K562 (cell line): Measurements from ENCODE around the gene IGF2. TPM values are rescaled to one million over a fixed set of nuclear protein-coding genes. Genes with fewer than 3 reads are reported as not detected.

Experiments
- ATAC-seq: fragments of 200-7000 bp; cut with Tn5 transposase; 3 replicates; pipeline ENCODE4 v1.9.1; 2020; ENCODE audit warnings: moderate library complexity
- BruUV-seq: library from RNA; stranded (reverse); fragments of 400-500 nt; replicated peaks from 2 replicates; lab custom pipeline; 2021; lab: Mats Ljungman, UMichigan
- CTCF ChIA-PET: fragments of 300-600 bp; formaldehyde crosslinking; extraction: SDS; loops from one replicate; lab custom pipeline; 2021; ENCODE audit warnings: low intra/inter-chr PET ratio; lab: Yijun Ruan, JAX
- POLR2A ChIA-PET: fragments of 300-600, 350-650 bp; sonication (Branson Sonifier 250); formaldehyde crosslinking; extraction: SDS; loops from one replicate; lab custom pipeline; 2021; ENCODE audit warnings: antibody characterized with exemption, inconsistent platforms; lab: Yijun Ruan, JAX
- DNase-seq, 4 experiments: peaks; one replicate each; pipeline versions ENCODE4 v3.0.0 to v3.0.0-alpha.2; 2011 to 2018; ENCODE audit warnings: low spot score in 3 of 4, mixed read lengths in 3 of 4; ENCODE audit errors: extremely low read depth in 1 of 4
- FAIRE-seq: peaks from 2 replicates; lab custom pipeline; 2011; peaks lifted over from hg19 to GRCh38; lab: Jason Lieb, UNC
- H2AFZ ChIP-seq: 2 replicates; pipeline ENCODE4 v1.6.0; 2011; ENCODE audit warnings: low read depth, low read length, control low read depth, inconsistent platforms
- H3K27ac ChIP-seq: fragments of 200-600 bp; 3 replicates; pipeline ENCODE4 v1.8.0; 2011; ENCODE audit warnings: low read depth, mild to moderate bottlenecking, control low read depth, inconsistent platforms, low read length, moderate library complexity, mixed read lengths; ENCODE audit errors: extremely low read depth
- H3K27me3 ChIP-seq, 2 experiments: fragments of 300-600 bp in 1 of 2; 2 replicates in 1 of 2; 3 replicates in 1 of 2; pipeline versions ENCODE4 v1.6.0 to v1.8.0; 2011; ENCODE audit warnings: inconsistent platforms in 2 of 2, low read length in 2 of 2, mild to moderate bottlenecking in 1 of 2, mixed read lengths in 1 of 2, moderate library complexity in 1 of 2; ENCODE audit not compliant: control insufficient read depth in 2 of 2, insufficient read depth in 2 of 2
- H3K36me3 ChIP-seq: fragments of 300-600 bp; 3 replicates; pipeline ENCODE4 v1.8.0; 2011; ENCODE audit warnings: mild to moderate bottlenecking, low read length, inconsistent platforms; ENCODE audit not compliant: control insufficient read depth, insufficient read depth
- H3K4me1 ChIP-seq, 2 experiments: fragments of 200-600 bp in 1 of 2; replicated peaks in 1 of 2; 2 replicates in 1 of 2; 3 replicates in 1 of 2; pipeline versions ENCODE4 v1.5.1 to v1.8.0; 2011; ENCODE audit warnings: inconsistent platforms in 2 of 2, low read length in 2 of 2, mild to moderate bottlenecking in 1 of 2, mixed read lengths in 1 of 2, moderate library complexity in 1 of 2; ENCODE audit not compliant: control insufficient read depth in 2 of 2, insufficient read depth in 2 of 2
- H3K4me2 ChIP-seq: 2 replicates; pipeline ENCODE4 v1.6.1; 2011; ENCODE audit warnings: low read length, control low read depth, inconsistent platforms, mixed read lengths; ENCODE audit not compliant: insufficient read depth
- H3K4me3 ChIP-seq: fragments of 200-600 bp; sonication (generic), shearing (Covaris generic); 2 replicates; pipeline ENCODE4 v1.5.1; 2016; ENCODE audit warnings: control low read depth, inconsistent platforms
- H3K79me2 ChIP-seq: fragments of 200-600 bp; 3 replicates; pipeline ENCODE4 v1.8.0; 2011; ENCODE audit warnings: low read length, inconsistent platforms; ENCODE audit not compliant: control insufficient read depth, insufficient read depth
- H3K9ac ChIP-seq, 2 experiments: 2 replicates each; pipeline versions ENCODE4 v1.6.0 to v1.6.1; 2011; ENCODE audit warnings: low read depth in 2 of 2, low read length in 2 of 2, control low read depth in 1 of 2, inconsistent platforms in 1 of 2, mild to moderate bottlenecking in 1 of 2, mixed read lengths in 1 of 2; ENCODE audit not compliant: insufficient read depth in 1 of 2
- H3K9me1 ChIP-seq: one replicate; pipeline ENCODE4 v1.6.0; 2011; ENCODE audit warnings: inconsistent platforms, mild to moderate bottlenecking, low read length, moderate library complexity; ENCODE audit not compliant: control insufficient read depth, insufficient read depth
- H3K9me3 ChIP-seq: replicated peaks from 2 replicates; pipeline ENCODE4 v1.5.1; 2011; ENCODE audit warnings: low read depth, low read length, inconsistent platforms; ENCODE audit not compliant: control insufficient read depth, insufficient read depth
- H4K20me1 ChIP-seq: replicated peaks from 2 replicates; pipeline ENCODE4 v1.6.1; 2011; ENCODE audit warnings: low read length, inconsistent platforms, mixed read lengths; ENCODE audit not compliant: control insufficient read depth, insufficient read depth
- CEBPG ChIP-seq, 3 experiments: fragments of 200-800 bp in 1 of 3; sonication (Bioruptor generic) in 1 of 3; sonication (generic) in 1 of 3; formaldehyde crosslinking in 1 of 3; IDR thresholded peaks in 2 of 3; conservative IDR thresholded peaks in 1 of 3; 2 replicates each; pipeline versions ENCODE4 v1.6.1 to v1.8.0; 2016 to 2022; ENCODE audit warnings: missing compliant biosample characterization in 2 of 3, missing genetic modification characterization in 2 of 3, mild to moderate bottlenecking in 1 of 3, missing genetic modification reagents in 1 of 3
- ETS1 ChIP-seq: conservative IDR thresholded peaks from 2 replicates; pipeline ENCODE4 v1.6.1; 2011; ENCODE audit warnings: low read depth, mild to moderate bottlenecking, low read length; ENCODE audit not compliant: control insufficient read depth
- FUS ChIP-seq: fragments of 200-400 bp; formaldehyde crosslinking; optimal IDR thresholded peaks from 2 replicates; pipeline ENCODE3; 2017; ENCODE audit warnings: low read depth, low read length
- HSF4 ChIP-seq: fragments of 250-450 bp; sonication (Bioruptor Pico); IDR thresholded peaks from 2 replicates; pipeline ENCODE4 v2.1.2; 2022; ENCODE audit warnings: mild to moderate bottlenecking, moderate library complexity, borderline replicate concordance
- MAFK ChIP-seq: IDR thresholded peaks from 2 replicates; pipeline ENCODE4 v1.6.1; 2011; ENCODE audit warnings: low read length, improper control_type of control experiment
- NR2C1 ChIP-seq, 2 experiments: fragments of 450-650 bp; IDR thresholded peaks; 2 replicates each; pipeline ENCODE4 v1.6.1; 2017; ENCODE audit warnings: mild to moderate bottlenecking in 2 of 2, antibody characterized with exemption in 1 of 2, inconsistent platforms in 1 of 2, missing compliant biosample characterization in 1 of 2, missing genetic modification characterization in 1 of 2
- NR3C1 ChIP-seq: sonication (generic); formaldehyde crosslinking; IDR thresholded peaks from 2 replicates; pipeline ENCODE4 v1.8.1; 2022; ENCODE audit warnings: missing genetic modification reagents
- PCBP2 ChIP-seq: fragments of 200-400 bp; formaldehyde crosslinking; IDR thresholded peaks from 2 replicates; pipeline ENCODE4 v1.6.1; 2018; ENCODE audit warnings: low read length, low read depth, mild to moderate bottlenecking, moderate library complexity; ENCODE audit not compliant: poor library complexity, severe bottlenecking
- PURB ChIP-seq: sonication (generic); formaldehyde crosslinking; IDR thresholded peaks from 2 replicates; pipeline ENCODE4 v1.9.0; 2021; ENCODE audit warnings: low read depth, mild to moderate bottlenecking, missing genetic modification reagents
- ZC3H4 ChIP-seq: sonication (generic); formaldehyde crosslinking; IDR thresholded peaks from 2 replicates; pipeline ENCODE4 v1.9.0; 2021; ENCODE audit warnings: missing genetic modification reagents, borderline replicate concordance
- ZFP1 ChIP-seq: fragments of 450-650 bp; formaldehyde crosslinking; IDR thresholded peaks from 2 replicates; pipeline ENCODE4 v1.4.0; 2020; ENCODE audit warnings: mild to moderate bottlenecking, mixed read lengths
- ZNF280A ChIP-seq: fragments of 450-650 bp; IDR thresholded peaks from 2 replicates; pipeline ENCODE4 v1.6.1; 2018; ENCODE audit warnings: mild to moderate bottlenecking, low read depth; ENCODE audit not compliant: partially characterized antibody
- WGBS: fragments of 100-300 bp; shearing (Covaris generic); methylation state at CpG from one replicate; pipeline ENCODE4 v1.1.6; 2016; ENCODE audit warnings: low coverage, mixed read lengths; ENCODE audit not compliant: insufficient coverage; ENCODE audit errors: missing lambda C conversion rate; 5-methylcytosine and 5-hydroxymethylcytosine counted together
- in situ Hi-C: fragments of 300-500 bp; cut with MboI; formaldehyde crosslinking; loops from 4 replicates; pipeline ENCODE4 v1.15.0; 2018; ENCODE audit warnings: inconsistent platforms, mixed read lengths
- intact Hi-C: fragments of 100-400 bp; cut with micrococcal nuclease; formaldehyde crosslinking; loops from 2 replicates; pipeline ENCODE4 v1.14.2; 2022
- polyA plus RNA-seq, 8 experiments: library from polyadenylated mRNA; depleted of rRNA in 4 of 8; stranded (reverse) in 5 of 8; unstranded in 3 of 8; fragments of >200 nt; fragmentation: Nextera tagmentation in 2 of 8; fragmentation: Illumina TruSeq in 1 of 8; extraction: Ambion mirVana in 2 of 8; extraction: Trizol in 1 of 8; gene quantifications; 2 replicates each; pipeline versions ENCODE4 v1.2.1 to v1.2.3, GENCODE V29; 2011 to 2014; ENCODE audit warnings: inconsistent platforms in 1 of 8, missing spikeins in 1 of 8
- total RNA-seq, 7 experiments: library from RNA; depleted of rRNA in 6 of 7; stranded (reverse); fragments of >200 nt in 6 of 7; fragmentation: Illumina TruSeq in 2 of 7; extraction: Trizol in 2 of 7; gene quantifications; 2 replicates each; pipeline versions ENCODE4 v1.2.1 to v1.2.3, GENCODE V29; 2011 to 2021; ENCODE audit warnings: low replicate concordance in 1 of 7

IGF2 gene
- total and polyA plus RNA-seq, 9 of the 15 experiments (the other 6 are each of a cell fraction or from before 2014, with no cell fraction given), result 0.16 TPM; not detected in 8

- H3K9ac ChIP-seq, result no peak overlapping the region
- H3K27ac ChIP-seq, result no peak overlapping the region
- H3K4me2 ChIP-seq, result no peak overlapping the region
- no peaks in the 10 kb centered on the region for H3K9me1 ChIP-seq
- peaks cover 3% of the 10 kb centered on the region; the same call in 1 of the 2 replicates for H4K20me1 ChIP-seq
- POLR2A ChIA-PET, result no interaction called here
- no peaks in the 10 kb centered on the region for H3K9me3 ChIP-seq
- H2AFZ ChIP-seq, result no peak overlapping the region
- H3K79me2 ChIP-seq, result no peaks in the 10 kb centered on the region
- no peak for TF ChIP-seq ZFP1
- no peak for TF ChIP-seq ZC3H4 (CRISPR knock-in tag)
- no peak for TF ChIP-seq FUS
- no peak for TF ChIP-seq NR3C1
- no TSS peak for BruUV-seq
- FAIRE-seq, result no peak
- H3K27me3 ChIP-seq, result peaks cover 6 to 47% of the 10 kb centered on the region in 2 experiments; a peak in 4 of 5 replicates
- no peak for DNase-seq
- WGBS, result 0% methylated on average over 1 of the region's 1 CpG
- in situ Hi-C loops (no loop called here), intact Hi-C loops (no loop called here)
- CTCF ChIA-PET, result no interaction called here
- H3K36me3 ChIP-seq, result no peaks in the 10 kb centered on the region
- peaks cover 0 to 11% of the 10 kb centered on the region in 2 experiments; a peak in 1 of 5 replicates for H3K4me1 ChIP-seq
- H3K4me3 ChIP-seq, result no peak overlapping the region
- ATAC-seq, result no peak
Observed at GRCh38 chr11:2106583-2107209, 32.5 kb downstream of the IGF2 start.

GRCh38 chr11:2105511-2105910 is 33.7 kb downstream of the IGF2 start:
- Histone ChIP-seq H3K4me1 (peaks cover 0 to 15% of the 10 kb centered on the region in 2 experiments; a peak in 1 of 5 replicates), H3K9ac (no peak overlapping the region), H3K27me3 (peaks cover 2 to 39% of the 10 kb centered on the region in 2 experiments; a peak in 4 of 5 replicates), H3K4me3 (no peak overlapping the region), H2AFZ (no peak overlapping the region), H3K9me1 (no peaks in the 10 kb centered on the region), H3K4me2 (no peak overlapping the region), H4K20me1 (0 out of 2 replicates have a peak, but pooled peaks cover 3% of the 10 kb centered on the region), H3K9me3 (no peaks in the 10 kb centered on the region), H3K36me3 (no peaks in the 10 kb centered on the region), H3K79me2 (no peaks in the 10 kb centered on the region), H3K27ac (no peak overlapping the region)
- ChIA-PET POLR2A (interaction anchor here (0.5 to 0.7 kb wide), 2 partner anchors 81 to 477 kb away, joined by 3 read pairs; no protein-coding TSS in a partner anchor), CTCF (no interaction called here)
- DNase-seq, result no peak
- no TSS peak for BruUV-seq
- in situ Hi-C loops, result no loop called here
- intact Hi-C loops, result no loop called here
- no peak for ATAC-seq
- 0% methylated on average over 7 of the region's 7 CpGs for WGBS
- FAIRE-seq, result no peak
- TF ChIP-seq PCBP2 (no peak), PURB (no peak), HSF4 (CRISPR knock-in tag) (no peak), CEBPG (CRISPR knock-in tag; IDR thresholded peaks at IDR 0.05) (no peak), CEBPG (tag; conservative IDR thresholded peaks at IDR 0.05 in 1 of 2, IDR thresholded peaks at IDR 0.05 in 1 of 2) (no peak), ETS1 (no peak), ZNF280A (no peak), MAFK (no peak), NR2C1 (IDR thresholded peaks at IDR 0.05) (no peak), NR2C1 (tag; IDR thresholded peaks at IDR 0.05) (no peak)
